Karpas-422 (cell line): ENCODE results near the gene RAB29. TPM values are rescaled to one million over a fixed set of nuclear protein-coding genes. Genes with fewer than 3 reads are reported as not detected.

ENCODE experiments used
- DNase-seq: peaks from one replicate; pipeline ENCODE4 v3.0.0-alpha.2; 2015
- H2AFZ ChIP-seq: fragments of 200-600 bp; sonication (generic); 2 replicates; pipeline ENCODE4 v1.6.1; 2014; ENCODE audit warnings: antibody characterized with exemption, low read length, mixed read lengths
- H3K27ac ChIP-seq: fragments of 200-600 bp; sonication (generic); 2 replicates; pipeline ENCODE4 v1.5.1; 2014; ENCODE audit warnings: mild to moderate bottlenecking, low read length, moderate library complexity
- H3K27me3 ChIP-seq: fragments of 200-600 bp; sonication (generic); 2 replicates; pipeline ENCODE4 v1.6.1; 2014; ENCODE audit warnings: low read length, mixed read lengths
- H3K36me3 ChIP-seq: fragments of 200-600 bp; sonication (generic); 2 replicates; pipeline ENCODE4 v1.6.1; 2014; ENCODE audit warnings: low read length, mixed read lengths; ENCODE audit not compliant: insufficient read depth
- H3K4me1 ChIP-seq: fragments of 200-600 bp; sonication (generic); 2 replicates; pipeline ENCODE4 v1.6.1; 2014; ENCODE audit warnings: mild to moderate bottlenecking, low read length, mixed read lengths
- H3K4me2 ChIP-seq: fragments of 200-600 bp; sonication (generic); 2 replicates; pipeline ENCODE4 v1.6.1; 2014; ENCODE audit warnings: low read length, low read depth, mild to moderate bottlenecking; ENCODE audit not compliant: poor library complexity, severe bottlenecking
- H3K4me3 ChIP-seq: fragments of 200-600 bp; sonication (generic); 2 replicates; pipeline ENCODE4 v1.5.1; 2014; ENCODE audit warnings: mild to moderate bottlenecking, antibody characterized with exemption, low read length, mixed read lengths
- H3K79me2 ChIP-seq: fragments of 200-600 bp; sonication (generic); 2 replicates; pipeline ENCODE4 v1.6.1; 2014; ENCODE audit warnings: mild to moderate bottlenecking, low read length, mixed read lengths
- H3K9ac ChIP-seq: fragments of 200-600 bp; sonication (generic); 2 replicates; pipeline ENCODE4 v1.6.0; 2014; ENCODE audit warnings: low read length
- H3K9me2 ChIP-seq: fragments of 200-600 bp; sonication (generic), shearing (Covaris generic); replicated peaks from 2 replicates; pipeline ENCODE4 v1.6.0; 2014; ENCODE audit warnings: mild to moderate bottlenecking, low read length, moderate library complexity; ENCODE audit not compliant: insufficient read depth
- H3K9me3 ChIP-seq: fragments of 300-700, 200-600 bp; sonication (generic); 2 replicates; pipeline ENCODE4 v1.6.1; 2014; ENCODE audit warnings: low read length, mixed read lengths
- H4K20me1 ChIP-seq: fragments of 200-600 bp; sonication (generic); 2 replicates; pipeline ENCODE4 v1.6.1; 2014; ENCODE audit warnings: mild to moderate bottlenecking, antibody characterized with exemption, low read length, low read depth; ENCODE audit not compliant: insufficient read depth
- total RNA-seq: library from RNA; depleted of rRNA; stranded (reverse); fragments of >200 nt; shearing (Covaris generic); gene quantifications from 2 replicates; pipeline ENCODE4 v1.2.3, GENCODE V29; 2014; ENCODE audit warnings: low replicate concordance

Gene RAB29
- total RNA-seq, 1 experiment from 2014 or later: 3.1 TPM

GRCh38 chr1:205802060-205802459, 26.8 kb upstream of the RAB29 start:
- Histone ChIP-seq H3K27ac (no peak overlapping the region), H3K4me1 (no peaks in the 10 kb centered on the region), H3K9me2 (no peaks in the 10 kb centered on the region), H3K4me2 (no peak overlapping the region), H3K9ac (no peak overlapping the region), H2AFZ (no peak overlapping the region), H3K36me3 (no peaks in the 10 kb centered on the region), H3K79me2 (no peaks in the 10 kb centered on the region), H3K9me3 (no peaks in the 10 kb centered on the region), H3K4me3 (no peak overlapping the region), H4K20me1 (peaks cover 20% of the 10 kb centered on the region), H3K27me3 (no peaks in the 10 kb centered on the region)
- no peak for DNase-seq

- no peak overlapping the region for H3K4me3 ChIP-seq
- H3K27ac ChIP-seq: no peak overlapping the region
- H3K4me2 ChIP-seq: no peak overlapping the region
- H3K9me2 ChIP-seq: no peaks in the 10 kb centered on the region
- peaks cover 18% of the 10 kb centered on the region for H4K20me1 ChIP-seq
- no peaks in the 10 kb centered on the region for H3K27me3 ChIP-seq
- DNase-seq: no peak
- no peak overlapping the region for H3K9ac ChIP-seq
- no peaks in the 10 kb centered on the region for H3K79me2 ChIP-seq
- no peak overlapping the region for H2AFZ ChIP-seq
- no peaks in the 10 kb centered on the region for H3K36me3 ChIP-seq
- H3K9me3 ChIP-seq: no peaks in the 10 kb centered on the region
- H3K4me1 ChIP-seq: no peaks in the 10 kb centered on the region
These were observed 25.9 kb upstream of the RAB29 start for GRCh38 chr1:205800981-205801703.

- no peaks in the 10 kb centered on the region for H3K9me2 ChIP-seq
- H3K9ac ChIP-seq: no peak overlapping the region
- H4K20me1 ChIP-seq: peaks cover 13% of the 10 kb centered on the region; the same call in 1 of the 2 replicates
- no peak for DNase-seq
- no peaks in the 10 kb centered on the region for H3K9me3 ChIP-seq
- no peaks in the 10 kb centered on the region for H3K27me3 ChIP-seq
- H3K4me1 ChIP-seq: no peaks in the 10 kb centered on the region; the same call in 1 of the 2 replicates
- H3K4me2 ChIP-seq: no peak overlapping the region
- H3K27ac ChIP-seq: no peak overlapping the region
- no peak overlapping the region for H3K4me3 ChIP-seq
- H3K79me2 ChIP-seq: no peaks in the 10 kb centered on the region
- no peak overlapping the region for H2AFZ ChIP-seq
- H3K36me3 ChIP-seq: no peaks in the 10 kb centered on the region
These were observed 25.1 kb upstream of the RAB29 start for GRCh38 chr1:205800427-205800826.

- H3K27me3 ChIP-seq: no peaks in the 10 kb centered on the region
- H3K36me3 ChIP-seq: no peaks in the 10 kb centered on the region
These were observed 23.3 kb upstream of the RAB29 start for GRCh38 chr1:205798577-205798976.

GRCh38 chr1:205797168-205797567, 21.9 kb upstream of the RAB29 start:
- Histone ChIP-seq H3K9me2 (no peaks in the 10 kb centered on the region), H3K36me3 (no peaks in the 10 kb centered on the region), H3K27me3 (no peaks in the 10 kb centered on the region), H3K9ac (no peak overlapping the region), H3K4me1 (peaks cover 32% of the 10 kb centered on the region), H4K20me1 (0 out of 2 replicates have a peak, but pooled peaks cover 9% of the 10 kb centered on the region), H3K4me2 (no peak overlapping the region), H3K4me3 (no peak overlapping the region), H3K27ac (no peak overlapping the region), H3K9me3 (no peaks in the 10 kb centered on the region), H2AFZ (no peak overlapping the region), H3K79me2 (no peaks in the 10 kb centered on the region)
- no peak for DNase-seq

More at GRCh38 chr1:205798577-205798976, 23.3 kb upstream of the RAB29 start:
- Histone ChIP-seq H3K79me2 (no peaks in the 10 kb centered on the region), H3K9me3 (no peaks in the 10 kb centered on the region), H3K4me1 (peaks cover 18% of the 10 kb centered on the region), H4K20me1 (0 out of 2 replicates have a peak, but pooled peaks cover 9% of the 10 kb centered on the region), H2AFZ (no peak overlapping the region), H3K9ac (no peak overlapping the region), H3K9me2 (no peaks in the 10 kb centered on the region), H3K4me2 (no peak overlapping the region), H3K4me3 (no peak overlapping the region), H3K27ac (no peak overlapping the region)
- DNase-seq: no peak

GRCh38 chr1:205794011-205794730, 18.9 kb upstream of the RAB29 start:
- no peaks in the 10 kb centered on the region for H3K9me3 ChIP-seq
- peak; percentile 75 for DNase-seq
- H3K27ac ChIP-seq: no peak overlapping the region
- no peak overlapping the region for H2AFZ ChIP-seq
- no peaks in the 10 kb centered on the region for H3K79me2 ChIP-seq
- H3K9ac ChIP-seq: 0 out of 2 replicates have a peak overlapping the region, but pooled peaks have one; percentile 11
- peak overlapping the region; percentile 34; the same call in 1 of the 2 replicates for H3K4me3 ChIP-seq
- no peaks in the 10 kb centered on the region for H3K27me3 ChIP-seq
- H3K4me2 ChIP-seq: peak overlapping the region; percentile 56
- H3K36me3 ChIP-seq: no peaks in the 10 kb centered on the region
- peaks cover 38% of the 10 kb centered on the region for H3K4me1 ChIP-seq
- no peaks in the 10 kb centered on the region for H4K20me1 ChIP-seq
- H3K9me2 ChIP-seq: no peaks in the 10 kb centered on the region

GRCh38 chr1:205792961-205793673, 17.8 kb upstream of the RAB29 start:
- Histone ChIP-seq H3K79me2 (no peaks in the 10 kb centered on the region), H3K4me3 (peak overlapping the region; percentile 30; the same call in 1 of the 2 replicates), H3K4me2 (peak overlapping the region; percentile 56), H4K20me1 (no peaks in the 10 kb centered on the region), H3K27me3 (no peaks in the 10 kb centered on the region), H3K9me2 (no peaks in the 10 kb centered on the region), H3K36me3 (no peaks in the 10 kb centered on the region), H3K4me1 (peaks cover 38% of the 10 kb centered on the region), H3K9me3 (no peaks in the 10 kb centered on the region), H3K27ac (peak overlapping the region; percentile 6; the same call in 1 of the 2 replicates), H3K9ac (peak overlapping the region; percentile 5; the same call in 1 of the 2 replicates), H2AFZ (no peak overlapping the region)
- DNase-seq: no peak

GRCh38 chr1:205792481-205792881, 17.2 kb upstream of the RAB29 start:
- DNase-seq: peak; percentile 73
- H3K4me3 ChIP-seq: peak overlapping the region; percentile 30; the same call in 1 of the 2 replicates
- H3K79me2 ChIP-seq: no peaks in the 10 kb centered on the region
- H3K9me3 ChIP-seq: no peaks in the 10 kb centered on the region
- no peak overlapping the region for H2AFZ ChIP-seq
- H3K9ac ChIP-seq: peak overlapping the region; percentile 5; the same call in 1 of the 2 replicates
- H3K4me1 ChIP-seq: peaks cover 38% of the 10 kb centered on the region
- H4K20me1 ChIP-seq: no peaks in the 10 kb centered on the region
- H3K36me3 ChIP-seq: no peaks in the 10 kb centered on the region
- H3K4me2 ChIP-seq: peak overlapping the region; percentile 56
- peak overlapping the region; percentile 6; the same call in 1 of the 2 replicates for H3K27ac ChIP-seq
- H3K27me3 ChIP-seq: no peaks in the 10 kb centered on the region
- H3K9me2 ChIP-seq: no peaks in the 10 kb centered on the region
